ENCODE results near the gene SLC28A2. TPM values are rescaled to one million over a fixed set of nuclear protein-coding genes. Genes with fewer than 3 reads are reported as not detected.
A peak's percentile ranks its signal among the peaks of the same experiment; 100 is the strongest.

Gene SLC28A2
- total RNA-seq, 1 experiment from 2014 or later, result 0.20 TPM

- TF ChIP-seq TCF7 (CRISPR knock-in tag; IDR thresholded peaks at IDR 0.05; ENCODE audit: low read depth), result no peak
- no peak for TF ChIP-seq NFYB (CRISPR knock-in tag; conservative IDR thresholded peaks at IDR 0.05; ENCODE audit: low read depth)
- no peak for TF ChIP-seq TEAD4 (CRISPR knock-in tag; IDR thresholded peaks at IDR 0.05)
- no peak for TF ChIP-seq NR3C1 (CRISPR knock-in tag; conservative IDR thresholded peaks at IDR 0.05; ENCODE audit: low read depth)
- no peak for TF ChIP-seq SP1 (CRISPR knock-in tag; conservative IDR thresholded peaks at IDR 0.05)
- no peak for TF ChIP-seq NFATC4 (CRISPR knock-in tag; IDR thresholded peaks at IDR 0.05)
- no peak for TF ChIP-seq AFF4 (CRISPR knock-in tag; IDR thresholded peaks at IDR 0.05; ENCODE audit: borderline replicate concordance)
- no peak for TF ChIP-seq ETV6 (CRISPR knock-in tag; IDR thresholded peaks at IDR 0.05)
- TF ChIP-seq, protein P1, sequence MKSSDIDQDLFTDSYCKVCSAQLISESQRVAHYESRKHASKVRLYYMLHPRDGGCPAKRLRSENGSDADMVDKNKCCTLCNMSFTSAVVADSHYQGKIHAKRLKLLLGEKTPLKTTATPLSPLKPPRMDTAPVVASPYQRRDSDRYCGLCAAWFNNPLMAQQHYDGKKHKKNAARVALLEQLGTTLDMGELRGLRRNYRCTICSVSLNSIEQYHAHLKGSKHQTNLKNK (CRISPR knock-in tag; IDR thresholded peaks at IDR 0.05), result no peak
- TF ChIP-seq PRRX2 (CRISPR knock-in tag; IDR thresholded peaks at IDR 0.05), result no peak
Measured at GRCh38 chr15:45320581-45321205, 68.7 kb downstream of the SLC28A2 start (continued).

DNA sequence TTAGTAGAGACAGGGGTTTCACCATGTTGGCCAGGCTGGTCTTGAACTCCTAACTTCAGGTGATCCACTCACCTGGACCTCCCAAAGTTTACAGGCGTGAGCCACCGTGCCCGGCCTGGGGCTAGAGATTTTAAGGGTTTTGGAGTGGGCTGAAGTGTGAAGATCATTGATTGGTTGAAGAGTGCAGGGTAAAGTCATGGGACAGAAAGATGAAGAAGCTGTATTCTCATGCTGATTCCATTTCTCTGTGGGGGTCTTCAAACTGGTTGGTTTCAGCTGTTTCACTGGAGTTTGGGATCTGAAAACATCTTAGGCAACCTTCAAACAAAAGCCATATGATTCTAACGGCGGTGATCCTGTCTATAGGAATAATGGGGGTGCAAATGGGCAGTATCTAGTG, 74.2 kb downstream of the SLC28A2 start:
- Mint-ChIP-seq H3K9me3 (no peaks in the 10 kb centered on the region), H3K27me3 (ENCODE audit: low read depth) (no peaks in the 10 kb centered on the region), H3K27ac (no peak overlapping the region), H3K36me3 (no peaks in the 10 kb centered on the region), H3K4me1 (peaks cover 25% of the 10 kb centered on the region), H3K4me3 (no peak overlapping the region)
- ChIA-PET POLR2A (interaction anchor here (0.7 to 1.0 kb wide), 2 partner anchors 75 to 76 kb away, joined by 3 to 5 read pairs; a partner anchor contains a TSS), CTCF (interaction anchor here (0.6 to 1.6 kb wide), 4 partner anchors 11 to 137 kb away, joined by 3 to 5 read pairs (median 4); no protein-coding TSS in a partner anchor)
- DNase-seq (ENCODE audit: low spot score) (peak; percentile 14), ATAC-seq (peak; percentile 80)
- TF ChIP-seq FOXP1 (CRISPR knock-in tag; IDR thresholded peaks at IDR 0.05; ENCODE audit: borderline replicate concordance) (no peak), FOXJ3 (CRISPR knock-in tag; IDR thresholded peaks at IDR 0.05; ENCODE audit: borderline replicate concordance) (no peak), HMGA2 (CRISPR knock-in tag; IDR thresholded peaks at IDR 0.05) (no peak), TEAD4 (CRISPR knock-in tag; IDR thresholded peaks at IDR 0.05) (no peak), ZNF317 (CRISPR knock-in tag; IDR thresholded peaks at IDR 0.05; ENCODE audit: borderline replicate concordance, low read depth) (no peak), MLX (CRISPR knock-in tag; IDR thresholded peaks at IDR 0.05) (no peak), NR3C1 (CRISPR knock-in tag; conservative IDR thresholded peaks at IDR 0.05; ENCODE audit: low read depth) (no peak), USF1 (CRISPR knock-in tag; IDR thresholded peaks at IDR 0.05) (no peak)
- TF ChIP-seq, protein P1 (CRISPR knock-in tag; IDR thresholded peaks at IDR 0.05), result no peak
- TF ChIP-seq, protein P2, sequence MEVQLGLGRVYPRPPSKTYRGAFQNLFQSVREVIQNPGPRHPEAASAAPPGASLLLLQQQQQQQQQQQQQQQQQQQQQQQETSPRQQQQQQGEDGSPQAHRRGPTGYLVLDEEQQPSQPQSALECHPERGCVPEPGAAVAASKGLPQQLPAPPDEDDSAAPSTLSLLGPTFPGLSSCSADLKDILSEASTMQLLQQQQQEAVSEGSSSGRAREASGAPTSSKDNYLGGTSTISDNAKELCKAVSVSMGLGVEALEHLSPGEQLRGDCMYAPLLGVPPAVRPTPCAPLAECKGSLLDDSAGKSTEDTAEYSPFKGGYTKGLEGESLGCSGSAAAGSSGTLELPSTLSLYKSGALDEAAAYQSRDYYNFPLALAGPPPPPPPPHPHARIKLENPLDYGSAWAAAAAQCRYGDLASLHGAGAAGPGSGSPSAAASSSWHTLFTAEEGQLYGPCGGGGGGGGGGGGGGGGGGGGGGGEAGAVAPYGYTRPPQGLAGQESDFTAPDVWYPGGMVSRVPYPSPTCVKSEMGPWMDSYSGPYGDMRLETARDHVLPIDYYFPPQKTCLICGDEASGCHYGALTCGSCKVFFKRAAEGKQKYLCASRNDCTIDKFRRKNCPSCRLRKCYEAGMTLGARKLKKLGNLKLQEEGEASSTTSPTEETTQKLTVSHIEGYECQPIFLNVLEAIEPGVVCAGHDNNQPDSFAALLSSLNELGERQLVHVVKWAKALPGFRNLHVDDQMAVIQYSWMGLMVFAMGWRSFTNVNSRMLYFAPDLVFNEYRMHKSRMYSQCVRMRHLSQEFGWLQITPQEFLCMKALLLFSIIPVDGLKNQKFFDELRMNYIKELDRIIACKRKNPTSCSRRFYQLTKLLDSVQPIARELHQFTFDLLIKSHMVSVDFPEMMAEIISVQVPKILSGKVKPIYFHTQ (CRISPR knock-in tag; IDR thresholded peaks at IDR 0.05), result no peak
- TF ChIP-seq, protein P3, sequence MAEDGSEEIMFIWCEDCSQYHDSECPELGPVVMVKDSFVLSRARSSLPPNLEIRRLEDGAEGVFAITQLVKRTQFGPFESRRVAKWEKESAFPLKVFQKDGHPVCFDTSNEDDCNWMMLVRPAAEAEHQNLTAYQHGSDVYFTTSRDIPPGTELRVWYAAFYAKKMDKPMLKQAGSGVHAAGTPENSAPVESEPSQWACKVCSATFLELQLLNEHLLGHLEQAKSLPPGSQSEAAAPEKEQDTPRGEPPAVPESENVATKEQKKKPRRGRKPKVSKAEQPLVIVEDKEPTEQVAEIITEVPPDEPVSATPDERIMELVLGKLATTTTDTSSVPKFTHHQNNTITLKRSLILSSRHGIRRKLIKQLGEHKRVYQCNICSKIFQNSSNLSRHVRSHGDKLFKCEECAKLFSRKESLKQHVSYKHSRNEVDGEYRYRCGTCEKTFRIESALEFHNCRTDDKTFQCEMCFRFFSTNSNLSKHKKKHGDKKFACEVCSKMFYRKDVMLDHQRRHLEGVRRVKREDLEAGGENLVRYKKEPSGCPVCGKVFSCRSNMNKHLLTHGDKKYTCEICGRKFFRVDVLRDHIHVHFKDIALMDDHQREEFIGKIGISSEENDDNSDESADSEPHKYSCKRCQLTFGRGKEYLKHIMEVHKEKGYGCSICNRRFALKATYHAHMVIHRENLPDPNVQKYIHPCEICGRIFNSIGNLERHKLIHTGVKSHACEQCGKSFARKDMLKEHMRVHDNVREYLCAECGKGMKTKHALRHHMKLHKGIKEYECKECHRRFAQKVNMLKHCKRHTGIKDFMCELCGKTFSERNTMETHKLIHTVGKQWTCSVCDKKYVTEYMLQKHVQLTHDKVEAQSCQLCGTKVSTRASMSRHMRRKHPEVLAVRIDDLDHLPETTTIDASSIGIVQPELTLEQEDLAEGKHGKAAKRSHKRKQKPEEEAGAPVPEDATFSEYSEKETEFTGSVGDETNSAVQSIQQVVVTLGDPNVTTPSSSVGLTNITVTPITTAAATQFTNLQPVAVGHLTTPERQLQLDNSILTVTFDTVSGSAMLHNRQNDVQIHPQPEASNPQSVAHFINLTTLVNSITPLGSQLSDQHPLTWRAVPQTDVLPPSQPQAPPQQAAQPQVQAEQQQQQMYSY (CRISPR knock-in tag; IDR thresholded peaks at IDR 0.05), result no peak
- TF ChIP-seq, protein P4, sequence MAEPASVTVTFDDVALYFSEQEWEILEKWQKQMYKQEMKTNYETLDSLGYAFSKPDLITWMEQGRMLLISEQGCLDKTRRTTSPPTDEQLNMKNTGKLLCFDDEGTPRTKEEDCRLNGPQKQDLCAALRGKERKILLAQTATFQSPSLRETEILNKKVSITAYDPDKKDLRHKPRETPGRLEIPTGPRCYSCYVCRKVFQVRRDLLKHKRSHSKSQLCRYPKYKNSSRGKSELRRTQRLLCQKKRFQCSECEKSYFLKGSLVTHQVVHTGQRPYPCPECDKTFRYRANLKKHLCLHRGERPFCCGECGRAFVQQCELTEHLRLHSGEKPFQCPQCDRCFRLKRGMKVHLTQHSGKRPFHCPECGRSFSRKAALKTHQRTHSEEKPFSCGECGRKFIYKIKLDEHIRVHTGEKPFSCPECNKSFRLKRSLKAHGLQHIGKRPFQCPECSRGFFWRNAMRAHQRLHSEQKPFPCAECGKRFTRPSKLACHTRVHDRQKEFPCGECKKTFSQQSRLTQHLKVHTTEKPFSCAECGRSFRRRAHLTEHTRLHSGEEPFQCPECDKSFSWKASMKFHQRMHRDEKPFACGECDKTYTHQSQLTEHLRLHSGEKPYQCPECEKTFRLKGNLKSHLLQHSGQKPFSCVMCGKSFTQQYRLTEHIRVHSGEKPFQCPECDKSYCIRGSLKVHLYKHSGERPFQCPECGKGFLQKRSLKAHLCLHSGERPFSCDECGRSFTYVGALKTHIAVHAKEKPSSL (CRISPR knock-in tag; conservative IDR thresholded peaks at IDR 0.05), result no peak
